ACC112 (cell line): ENCODE data around the gene KLHL13.

Source experiments
- H2AFZ ChIP-seq: fragments of 200-600 bp; sonication (generic); one replicate; pipeline ENCODE4 v1.6.0; 2017; ENCODE audit warnings: antibody characterized with exemption, low read length; ENCODE audit not compliant: unreplicated experiment
- H3K27ac ChIP-seq: fragments of 200-600 bp; sonication (generic); 2 replicates; pipeline ENCODE4 v1.5.1; 2014; ENCODE audit warnings: low read depth, mild to moderate bottlenecking, antibody characterized with exemption, low read length, moderate library complexity
- H3K27me3 ChIP-seq: fragments of 200-600 bp; sonication (generic); 2 replicates; pipeline ENCODE4 v1.6.1; 2014; ENCODE audit warnings: mild to moderate bottlenecking, antibody characterized with exemption, low read length, moderate library complexity, mixed read lengths; ENCODE audit not compliant: insufficient read depth
- H3K36me3 ChIP-seq: fragments of 200-600 bp; sonication (generic); 2 replicates; pipeline ENCODE4 v1.6.1; 2016; ENCODE audit warnings: mild to moderate bottlenecking, antibody characterized with exemption, low read length, moderate library complexity, mixed read lengths; ENCODE audit not compliant: insufficient read depth
- H3K4me1 ChIP-seq: fragments of 200-600 bp; sonication (generic); one replicate; pipeline ENCODE4 v1.6.1; 2016; ENCODE audit warnings: low read length, mixed read lengths; ENCODE audit not compliant: insufficient read depth, unreplicated experiment, control insufficient read depth
- H3K4me3 ChIP-seq: fragments of 200-600 bp; sonication (generic); 2 replicates; pipeline ENCODE4 v1.5.1; 2014; ENCODE audit warnings: mild to moderate bottlenecking, low read depth, low read length
- H3K79me2 ChIP-seq: fragments of 200-600 bp; sonication (generic); one replicate; pipeline ENCODE4 v1.6.0; 2016; ENCODE audit warnings: low read length; ENCODE audit not compliant: control insufficient read depth, unreplicated experiment, insufficient read depth

The KLHL13 gene

DNA sequence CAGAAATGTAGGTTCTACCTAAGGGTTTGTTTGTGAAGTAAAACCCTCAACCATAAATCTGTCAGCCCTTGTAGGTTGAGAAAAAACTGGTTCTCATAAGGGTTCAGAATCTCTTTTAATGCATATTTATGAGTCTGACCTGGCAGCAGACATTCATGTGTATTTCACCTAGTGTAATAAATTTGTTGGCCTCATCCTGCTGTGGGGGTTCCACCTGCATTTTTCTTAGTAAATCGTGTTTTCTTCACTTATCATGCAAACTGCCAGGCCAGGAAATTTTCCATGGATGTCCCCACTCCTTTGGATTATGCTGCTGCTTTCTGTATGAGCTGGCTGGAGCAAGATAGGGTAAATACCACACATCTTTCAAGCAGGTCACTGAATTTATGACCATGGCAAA lies 42.4 kb downstream of the KLHL13 start:
- H3K27ac ChIP-seq: no peak overlapping the region
- no peaks in the 10 kb centered on the region for H3K4me1 ChIP-seq

DNA sequence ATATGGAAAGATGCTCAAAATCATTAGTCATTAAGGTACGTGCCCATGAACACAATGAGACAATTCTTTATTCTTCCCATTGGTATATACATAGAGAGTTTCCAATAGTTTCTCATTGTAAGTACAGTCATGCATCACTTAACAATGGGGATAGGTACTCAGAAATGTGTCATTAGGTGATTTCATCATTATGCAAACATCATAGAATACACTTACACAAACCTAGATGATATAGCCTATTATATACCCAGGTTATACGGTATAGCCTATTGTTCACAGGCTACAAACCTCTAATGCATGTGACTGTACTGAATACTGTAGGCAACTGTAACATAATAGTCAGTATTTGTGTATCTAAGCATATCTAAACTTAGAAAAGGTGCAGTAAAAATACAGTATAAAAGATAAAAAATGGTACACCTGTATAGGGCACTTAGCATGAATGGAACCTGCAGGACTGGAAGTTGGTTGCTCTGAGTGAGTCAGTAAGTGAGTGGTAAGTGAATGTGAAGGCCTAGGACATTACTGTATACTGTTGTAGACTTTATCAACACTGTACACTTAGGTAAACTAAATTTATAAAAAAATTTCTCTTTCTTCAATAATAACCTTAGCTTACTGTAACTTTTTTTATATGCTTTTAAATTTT lies 49.6 kb downstream of the KLHL13 start:
- no peaks in the 10 kb centered on the region for H3K4me1 ChIP-seq
- no peaks in the 10 kb centered on the region for H3K79me2 ChIP-seq
- H2AFZ ChIP-seq: no peak overlapping the region
- H3K4me3 ChIP-seq: no peak overlapping the region
- H3K36me3 ChIP-seq: no peaks in the 10 kb centered on the region
- no peak overlapping the region for H3K27ac ChIP-seq
- H3K27me3 ChIP-seq: no peaks in the 10 kb centered on the region

More for the DNA sequence above, 42.4 kb downstream of the KLHL13 start:
- Histone ChIP-seq H3K79me2 (no peaks in the 10 kb centered on the region), H3K36me3 (no peaks in the 10 kb centered on the region), H3K27me3 (no peaks in the 10 kb centered on the region), H2AFZ (no peak overlapping the region), H3K4me3 (no peak overlapping the region)

- Histone ChIP-seq H3K36me3 (no peaks in the 10 kb centered on the region), H3K79me2 (no peaks in the 10 kb centered on the region), H3K27ac (no peak overlapping the region), H3K4me1 (peaks cover 4% of the 10 kb centered on the region), H3K27me3 (no peaks in the 10 kb centered on the region), H3K4me3 (no peak overlapping the region), H2AFZ (no peak overlapping the region)
Measured at GRCh38 chrX:118062817-118063615, 53.6 kb downstream of the KLHL13 start.

DNA sequence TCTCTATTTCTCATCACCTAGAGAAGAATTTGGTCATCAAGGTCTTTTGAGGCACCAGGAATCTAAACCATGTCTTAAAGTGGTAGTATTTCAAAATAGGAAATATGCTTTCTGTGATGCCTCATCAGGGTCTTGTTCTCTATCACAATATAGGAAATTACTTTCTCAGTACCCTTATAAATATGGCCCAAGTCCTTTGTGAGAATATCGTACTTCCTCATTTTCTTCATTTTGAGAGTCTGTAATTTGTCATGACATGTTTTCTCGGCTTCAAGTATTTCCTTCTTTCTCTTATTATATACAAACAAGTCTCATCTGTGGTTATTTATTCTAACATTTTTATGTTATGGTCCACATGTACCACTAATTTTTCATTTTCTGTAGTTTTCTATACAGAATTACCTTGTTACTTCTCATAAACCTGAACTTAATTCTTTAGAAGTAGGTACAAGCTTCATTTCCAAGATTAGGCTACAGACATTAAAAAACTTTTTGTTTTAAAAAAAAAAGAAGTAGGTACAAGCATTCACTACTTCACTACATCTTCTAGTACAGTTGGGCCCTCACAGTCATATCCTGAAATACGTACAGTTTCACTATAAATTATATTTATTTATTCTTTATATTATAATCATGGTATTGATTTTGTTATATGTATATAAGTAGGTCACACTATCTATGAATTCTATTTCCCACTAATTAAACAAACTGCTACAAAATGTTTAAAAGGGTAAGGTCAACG lies 54.4 kb downstream of the KLHL13 start:
- Histone ChIP-seq H3K4me3 (no peak overlapping the region), H2AFZ (no peak overlapping the region), H3K27ac (no peak overlapping the region), H3K36me3 (no peaks in the 10 kb centered on the region), H3K79me2 (no peaks in the 10 kb centered on the region), H3K27me3 (no peaks in the 10 kb centered on the region), H3K4me1 (peaks cover 4% of the 10 kb centered on the region)

DNA sequence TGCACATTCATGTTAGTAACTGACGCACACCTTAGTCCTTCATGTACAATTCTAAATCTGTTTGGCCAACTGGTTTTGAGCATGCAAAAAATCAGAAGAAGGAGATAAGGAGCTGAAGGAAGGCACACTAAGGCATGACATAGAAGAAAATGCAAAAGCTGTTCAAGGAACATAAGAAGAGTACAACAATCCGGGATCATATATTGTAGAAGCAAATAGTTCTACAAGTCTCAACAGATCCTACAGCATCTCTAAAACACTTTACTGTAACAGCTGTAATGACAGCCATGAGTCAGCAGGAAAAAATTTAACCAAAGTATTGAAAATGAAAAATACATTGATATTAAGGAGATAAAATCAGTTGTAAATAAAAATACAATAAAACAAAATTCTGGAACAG lies 57.7 kb downstream of the KLHL13 start:
- H2AFZ ChIP-seq: no peak overlapping the region
- H3K27me3 ChIP-seq: no peaks in the 10 kb centered on the region
- H3K4me3 ChIP-seq: no peak overlapping the region
- no peaks in the 10 kb centered on the region for H3K79me2 ChIP-seq
- no peak overlapping the region for H3K27ac ChIP-seq
- H3K36me3 ChIP-seq: no peaks in the 10 kb centered on the region
- H3K4me1 ChIP-seq: peaks cover 4% of the 10 kb centered on the region

DNA sequence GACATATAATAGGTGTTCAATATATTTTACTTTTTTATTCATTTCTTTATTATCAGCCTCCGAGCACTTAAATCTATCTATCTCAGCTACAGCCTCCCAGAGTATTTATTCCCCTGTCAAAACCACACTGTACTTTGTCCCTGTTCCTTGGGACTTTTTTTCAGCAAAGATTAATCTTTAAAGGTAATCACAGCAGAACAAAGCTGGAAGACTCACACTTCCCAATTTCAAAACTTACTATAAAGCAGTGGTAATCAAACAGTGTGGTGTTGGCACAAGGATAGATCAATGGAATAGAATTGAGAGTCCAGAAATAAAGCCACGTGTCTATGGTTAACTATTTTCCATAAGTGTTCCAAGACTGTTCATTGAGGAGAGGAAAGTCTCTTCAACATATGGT lies 59.7 kb downstream of the KLHL13 start:
- Histone ChIP-seq H3K4me1 (peaks cover 4% of the 10 kb centered on the region), H3K27ac (no peak overlapping the region), H2AFZ (no peak overlapping the region), H3K36me3 (no peaks in the 10 kb centered on the region), H3K27me3 (no peaks in the 10 kb centered on the region), H3K79me2 (no peaks in the 10 kb centered on the region), H3K4me3 (no peak overlapping the region)

GRCh38 chrX:118049713-118050112 lies 66.9 kb downstream of the KLHL13 start:
- Histone ChIP-seq H3K27ac (no peak overlapping the region), H3K79me2 (no peaks in the 10 kb centered on the region), H3K4me1 (no peaks in the 10 kb centered on the region), H3K27me3 (no peaks in the 10 kb centered on the region), H3K4me3 (no peak overlapping the region), H2AFZ (no peak overlapping the region), H3K36me3 (no peaks in the 10 kb centered on the region)

- Histone ChIP-seq H3K36me3 (no peaks in the 10 kb centered on the region), H3K4me3 (no peak overlapping the region), H3K79me2 (no peaks in the 10 kb centered on the region), H2AFZ (no peak overlapping the region), H3K27me3 (no peaks in the 10 kb centered on the region), H3K27ac (no peak overlapping the region), H3K4me1 (no peaks in the 10 kb centered on the region)
Measured at GRCh38 chrX:118047446-118048186, 69.0 kb downstream of the KLHL13 start.

GRCh38 chrX:118039591-118039990 lies 77.0 kb downstream of the KLHL13 start:
- H3K79me2 ChIP-seq: no peaks in the 10 kb centered on the region
- no peak overlapping the region for H2AFZ ChIP-seq
- H3K27me3 ChIP-seq: no peaks in the 10 kb centered on the region
- peaks cover 10% of the 10 kb centered on the region for H3K4me1 ChIP-seq
- H3K4me3 ChIP-seq: no peak overlapping the region
- no peak overlapping the region for H3K27ac ChIP-seq
- no peaks in the 10 kb centered on the region for H3K36me3 ChIP-seq

DNA sequence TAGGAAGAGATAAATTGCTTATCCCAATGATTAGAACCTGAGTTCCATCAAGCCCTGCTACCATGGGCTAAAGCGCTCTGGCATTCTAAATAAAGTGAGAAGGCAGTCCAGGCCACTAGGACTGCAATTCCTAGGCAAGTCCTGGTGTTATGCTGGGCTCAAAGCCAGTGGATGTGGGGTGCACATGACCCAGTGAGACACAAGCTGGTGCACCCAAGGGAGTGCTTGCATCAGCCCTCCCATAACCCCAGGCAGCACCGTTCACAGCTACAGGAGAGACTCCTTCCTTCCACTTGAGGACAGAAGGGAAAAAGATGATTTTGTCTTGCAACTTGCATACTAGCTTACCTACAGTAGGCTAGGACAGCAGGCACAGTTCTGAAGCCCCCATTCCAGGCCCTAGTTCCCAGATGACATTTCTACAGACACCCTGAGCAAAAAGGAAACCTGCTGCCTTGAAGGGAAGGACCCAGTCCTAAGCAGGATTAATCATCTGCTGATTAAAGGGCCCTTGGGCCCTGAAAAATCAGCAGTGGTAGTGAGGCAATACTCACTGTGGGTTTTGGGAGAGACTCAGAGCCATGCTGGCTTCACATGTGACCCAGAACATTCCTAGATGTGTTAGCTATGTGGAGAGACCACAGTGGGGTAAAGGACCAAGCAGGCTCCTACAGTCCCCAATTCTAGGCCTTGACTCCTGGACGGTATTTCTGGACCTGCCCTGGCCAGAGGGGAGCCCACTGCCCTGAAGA lies 77.8 kb downstream of the KLHL13 start:
- no peak overlapping the region for H2AFZ ChIP-seq
- no peaks in the 10 kb centered on the region for H3K79me2 ChIP-seq
- H3K27me3 ChIP-seq: no peaks in the 10 kb centered on the region
- no peak overlapping the region for H3K4me3 ChIP-seq
- peaks cover 10% of the 10 kb centered on the region for H3K4me1 ChIP-seq
- H3K27ac ChIP-seq: peak overlapping the region; percentile 64; the same call in 1 of the 2 replicates
- no peaks in the 10 kb centered on the region for H3K36me3 ChIP-seq
